HS-5 (cell line): ENCODE data around the gene PROK1.
"Not testable (repeated sequence)": the region's sequence is repeated elsewhere in the genome, so short reads cannot be mapped to it uniquely, and the experiment has no call there.

Source experiments
- DNase-seq: peaks from one replicate; pipeline ENCODE4 v3.0.0-alpha.2; 2012; ENCODE audit warnings: low read depth

The PROK1 gene

GRCh38 chr1:110450929-110451328 is at the start of gene PROK1:
Gene PROK1 (plus strand): TSS chr1:110451149. CDS start chr1:110451217, 68 bp downstream.
- no peak for DNase-seq

- no peak for DNase-seq
Observed at GRCh38 chr1:110403805-110404204, 47.1 kb upstream of the PROK1 start.

GRCh38 chr1:110404401-110404800 is 46.5 kb upstream of the PROK1 start:
- no peak for DNase-seq

GRCh38 chr1:110406407-110406806 is 44.5 kb upstream of the PROK1 start:
- not testable (repeated sequence) for DNase-seq

- peak; percentile 76 for DNase-seq
Observed at GRCh38 chr1:110407260-110408210, 43.4 kb upstream of the PROK1 start, which contains the start of gene LAMTOR5. Gene LAMTOR5 (minus strand): TSS chr1:110407694. CDS start chr1:110407620, 74 bp downstream.

GRCh38 chr1:110408488-110408887 is 42.5 kb upstream of the PROK1 start:
- no peak for DNase-seq

- no peak for DNase-seq
Observed at GRCh38 chr1:110409316-110409715, 41.6 kb upstream of the PROK1 start.

- DNase-seq, result no peak
Observed at GRCh38 chr1:110411173-110411735, 39.7 kb upstream of the PROK1 start.

GRCh38 chr1:110412576-110412975 is 38.4 kb upstream of the PROK1 start:
- DNase-seq, result no peak

GRCh38 chr1:110413045-110413444 is 37.9 kb upstream of the PROK1 start:
- not testable (repeated sequence) for DNase-seq

- DNase-seq, result no peak
Observed at GRCh38 chr1:110418729-110419128, 32.2 kb upstream of the PROK1 start.

- DNase-seq, result no peak
Observed at GRCh38 chr1:110420023-110420662, 30.8 kb upstream of the PROK1 start.

GRCh38 chr1:110420874-110421793 is 29.8 kb upstream of the PROK1 start:
- DNase-seq, result no peak

- DNase-seq, result no peak
Observed at GRCh38 chr1:110424699-110425611, 26.0 kb upstream of the PROK1 start.

- no peak for DNase-seq
Observed at GRCh38 chr1:110425612-110426152, 25.3 kb upstream of the PROK1 start.

GRCh38 chr1:110426854-110427253 is 24.1 kb upstream of the PROK1 start:
- DNase-seq, result no peak

GRCh38 chr1:110428946-110429345 is 22.0 kb upstream of the PROK1 start:
- DNase-seq, result no peak

- DNase-seq, result no peak
Observed at GRCh38 chr1:110430366-110430765, 20.6 kb upstream of the PROK1 start.

GRCh38 chr1:110430901-110431300 is 20.0 kb upstream of the PROK1 start:
- DNase-seq, result no peak

GRCh38 chr1:110433213-110433612 is 17.7 kb upstream of the PROK1 start:
- DNase-seq, result no peak
